GM18520 (cell line): ENCODE results near the gene TXNRD3.

ENCODE experiments used
- ATAC-seq: cut with Tn5 transposase; IDR thresholded peaks from one replicate; pipeline ENCODE4 v1.9.1; 2021; ENCODE audit not compliant: unreplicated experiment

Gene TXNRD3

GRCh38 chr3:126672340-126672739, 17.4 kb upstream of the TXNRD3 start:
- no peak for ATAC-seq

DNA sequence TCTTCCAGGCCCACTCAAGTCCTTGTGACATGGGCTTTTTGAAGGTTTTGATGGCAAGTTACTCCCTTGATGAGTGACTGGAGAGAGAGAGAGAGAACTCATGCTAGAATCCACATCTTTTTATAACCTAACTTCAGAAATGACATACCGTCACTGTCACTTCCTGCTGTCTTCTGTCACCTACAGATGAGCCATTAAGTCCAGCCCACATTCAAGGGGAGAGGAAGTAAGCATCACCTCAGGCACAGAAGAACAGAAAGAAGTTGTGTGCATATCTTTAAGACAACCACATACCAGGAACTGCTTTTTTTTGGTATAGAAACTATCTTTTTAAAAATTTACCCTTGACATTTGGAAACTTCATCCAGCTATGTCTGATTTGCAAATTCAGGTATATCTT, 16.6 kb upstream of the TXNRD3 start:
- ATAC-seq: no peak

DNA sequence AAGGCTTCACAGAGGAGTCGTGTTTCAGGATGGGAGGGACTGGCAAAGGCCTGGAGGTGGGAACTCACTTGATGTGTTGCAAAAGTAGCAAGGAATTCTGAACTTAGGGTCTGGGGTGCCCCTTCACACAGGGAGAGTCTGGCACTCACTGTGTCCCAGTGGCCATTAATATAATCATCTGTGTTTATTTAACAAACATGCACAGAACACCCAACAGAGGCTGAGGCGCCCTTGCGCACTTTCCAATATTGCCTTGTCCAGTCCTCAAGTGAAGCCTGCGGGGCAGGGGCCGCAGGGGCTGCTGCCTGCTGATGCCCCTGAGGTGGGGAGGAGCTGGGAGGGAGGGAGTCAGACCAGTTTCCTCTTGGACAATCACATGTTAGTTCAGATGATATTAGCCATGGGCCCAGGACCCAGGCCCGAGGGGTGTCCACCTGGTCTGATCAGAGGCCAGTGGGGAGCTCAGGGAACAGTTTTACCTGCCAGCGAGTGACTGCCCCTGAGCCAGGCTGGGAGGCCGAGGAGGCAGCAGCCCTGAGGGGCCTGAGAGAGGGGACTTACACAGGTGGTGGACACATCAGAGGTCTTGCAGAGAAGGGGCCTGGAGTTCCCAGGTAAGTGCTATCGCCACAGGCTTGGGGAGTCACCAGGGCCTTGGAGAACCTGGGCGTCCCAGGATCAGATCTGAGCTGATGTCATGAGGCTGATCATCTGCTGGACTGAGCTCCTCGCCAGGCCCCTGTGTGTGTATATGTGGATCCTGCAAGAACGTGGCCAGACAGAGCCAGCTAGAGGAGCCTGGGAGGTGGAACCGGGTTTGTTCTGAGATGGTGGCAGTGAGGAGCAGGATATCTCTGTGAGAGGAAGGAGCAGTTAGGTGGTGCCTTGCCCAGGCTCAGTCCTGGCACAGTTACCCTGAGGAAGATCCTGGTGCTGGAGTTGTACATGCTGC, 13.8 kb upstream of the TXNRD3 start:
- no peak for ATAC-seq

DNA sequence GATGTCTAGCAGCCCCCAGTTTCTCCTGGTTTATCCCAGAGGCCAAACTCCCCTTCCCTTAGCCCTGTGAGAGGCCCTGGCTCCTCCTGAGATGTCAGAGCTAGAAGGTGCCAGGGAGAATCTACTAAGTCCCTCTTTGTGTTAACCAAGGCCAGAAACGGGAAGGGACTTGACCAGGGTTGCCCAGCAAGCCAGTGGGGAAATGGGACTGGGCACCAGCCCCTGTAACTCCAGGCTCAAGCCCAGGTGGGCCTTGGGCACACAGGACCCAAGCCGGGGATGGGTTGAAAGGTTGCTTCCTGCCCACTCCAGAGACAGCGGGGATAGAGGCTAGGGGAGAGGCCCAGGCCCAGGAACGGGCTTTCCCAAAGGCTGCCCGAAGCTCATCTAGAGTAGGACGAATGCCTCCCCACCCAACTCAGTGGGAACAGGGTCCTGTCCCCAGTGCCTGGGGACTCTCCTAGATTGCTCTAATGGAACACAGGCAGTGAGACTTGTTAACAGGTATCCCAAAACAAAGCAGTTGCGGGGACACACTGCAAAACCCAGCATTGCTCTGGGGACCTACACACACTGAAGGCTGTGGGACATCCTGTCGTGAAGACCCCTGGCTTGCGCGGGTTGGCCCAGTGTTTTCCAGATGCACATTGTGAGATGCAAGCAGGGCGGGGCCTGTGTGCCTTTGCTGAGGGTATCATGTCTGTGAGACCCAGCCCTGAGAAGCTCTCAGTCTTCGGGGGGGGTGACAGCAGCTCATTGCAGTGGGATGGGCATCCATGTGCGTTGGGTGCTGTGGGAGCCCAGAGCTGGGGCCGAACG, 12.9 kb upstream of the TXNRD3 start:
- no peak for ATAC-seq

GRCh38 chr3:126666658-126667528, 12.0 kb upstream of the TXNRD3 start:
- no peak for ATAC-seq

GRCh38 chr3:126665959-126666657, 11.2 kb upstream of the TXNRD3 start:
- no peak for ATAC-seq

DNA sequence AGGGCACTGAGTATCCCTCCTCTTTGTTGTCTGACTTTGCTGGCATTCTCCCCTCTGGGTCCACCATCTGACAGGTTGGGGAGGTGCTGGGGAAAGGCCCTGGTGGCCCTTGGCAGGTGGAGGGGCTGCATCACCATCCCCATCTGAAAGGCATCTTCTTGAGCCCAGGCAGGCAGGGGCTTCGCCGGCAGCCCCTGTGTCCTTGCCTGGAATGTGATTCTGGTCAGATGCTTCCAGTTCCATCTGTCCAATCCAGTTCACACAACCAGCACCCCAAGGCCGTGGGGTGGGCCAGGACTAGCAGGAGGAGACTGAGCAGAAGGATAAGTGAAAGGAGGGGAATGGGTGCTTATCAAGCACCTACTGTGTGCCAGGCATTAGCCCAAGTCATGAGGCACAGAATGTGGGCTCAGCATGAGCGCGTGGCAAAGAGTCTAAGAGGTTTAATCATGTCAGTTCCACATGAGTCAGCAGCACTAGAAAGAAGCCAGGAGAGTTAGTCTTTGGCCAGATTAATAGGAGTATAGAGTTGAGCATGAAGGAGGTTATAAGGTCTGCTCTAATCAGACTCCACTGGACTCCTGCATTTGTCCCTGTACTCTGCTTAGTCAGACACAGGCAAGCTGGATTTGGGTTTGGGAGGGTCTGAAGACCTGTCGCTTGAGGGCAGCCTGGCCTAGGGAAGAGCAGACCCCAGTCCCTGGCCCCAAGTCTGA, 10.5 kb upstream of the TXNRD3 start:
- ATAC-seq: no peak

- ATAC-seq: no peak
These were observed 9.8 kb upstream of the TXNRD3 start for GRCh38 chr3:126664591-126665214.

GRCh38 chr3:126663750-126664149, 8.8 kb upstream of the TXNRD3 start:
- ATAC-seq: no peak

DNA sequence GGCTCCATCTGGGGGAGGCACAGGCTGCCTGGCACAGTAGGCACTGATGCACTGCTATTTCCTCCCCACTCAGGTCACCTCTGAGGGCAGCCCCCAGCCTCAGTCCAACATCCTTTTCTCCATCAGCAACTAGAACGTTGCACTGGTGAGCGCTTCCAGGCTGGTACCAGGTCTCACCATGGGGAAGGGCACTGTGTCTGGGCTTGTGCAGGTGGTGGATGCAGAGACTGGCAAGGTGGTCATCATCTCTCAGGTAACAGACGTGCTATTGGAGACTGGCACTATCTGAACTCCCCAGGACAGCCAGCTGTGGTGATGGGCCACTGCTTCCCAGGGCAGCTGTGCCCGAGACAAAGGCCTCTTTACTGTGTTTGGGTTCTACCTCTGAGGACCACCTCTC, 8.3 kb upstream of the TXNRD3 start:
- ATAC-seq: no peak

DNA sequence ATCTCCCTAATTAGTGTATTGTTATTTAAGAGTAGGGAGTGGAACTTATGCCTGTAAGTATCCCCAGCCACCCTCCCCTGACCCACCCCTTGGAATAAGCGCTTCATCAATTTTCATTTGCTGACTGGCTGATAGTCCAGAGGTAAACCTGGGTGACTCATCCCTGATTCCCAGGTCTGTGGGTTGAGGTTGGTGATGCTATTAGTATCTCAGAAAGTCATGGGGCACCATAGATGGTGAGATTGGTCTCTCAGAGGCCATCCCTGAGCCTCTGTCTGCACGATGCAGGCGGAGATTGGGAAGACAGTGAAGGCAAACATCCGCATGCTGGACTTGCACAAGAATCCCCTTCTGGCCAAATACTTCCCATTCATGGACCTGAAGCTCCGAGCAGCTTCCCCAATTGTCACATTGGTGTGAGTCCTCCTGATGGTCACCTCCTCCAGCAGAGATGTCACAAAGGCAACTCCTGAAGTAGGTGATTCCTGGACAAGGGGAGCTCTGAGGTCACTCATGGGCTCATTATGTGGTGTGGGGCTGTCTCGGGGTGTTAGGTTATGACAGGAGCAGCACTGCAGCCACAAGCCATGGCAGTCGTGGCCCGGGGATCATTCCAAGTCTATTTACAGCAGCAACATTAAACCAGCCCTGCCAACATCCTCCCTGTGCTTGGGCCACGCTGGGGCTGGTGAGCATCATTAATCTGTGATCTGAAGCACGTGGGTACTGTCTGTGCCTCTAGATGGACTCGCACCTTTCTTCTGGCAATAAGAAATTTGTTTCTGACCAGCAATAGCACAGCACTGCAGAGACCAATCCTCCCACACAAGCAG, 6.8 kb upstream of the TXNRD3 start:
- ATAC-seq: no peak

GRCh38 chr3:126659915-126660886, 5.3 kb upstream of the TXNRD3 start:
- ATAC-seq: no peak

DNA sequence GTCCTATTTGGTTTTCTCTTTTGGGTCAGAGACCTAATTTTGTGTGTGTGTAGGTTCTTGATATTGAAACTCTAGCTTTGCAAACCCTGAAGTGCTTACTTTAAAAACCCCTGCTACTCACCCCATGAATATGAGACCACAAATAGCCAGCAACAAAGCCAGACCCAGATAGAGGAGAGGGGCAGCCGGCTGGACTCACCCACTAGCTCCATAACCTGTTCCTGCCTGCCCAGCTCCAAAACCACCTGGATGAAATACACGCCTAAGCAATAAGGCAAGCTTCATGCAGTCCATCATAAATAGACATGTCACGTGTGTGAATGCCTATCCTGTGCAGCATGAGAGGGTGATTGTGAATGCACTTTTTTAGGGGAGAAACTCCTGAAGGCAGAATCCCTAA, 3.7 kb upstream of the TXNRD3 start:
- no peak for ATAC-seq

DNA sequence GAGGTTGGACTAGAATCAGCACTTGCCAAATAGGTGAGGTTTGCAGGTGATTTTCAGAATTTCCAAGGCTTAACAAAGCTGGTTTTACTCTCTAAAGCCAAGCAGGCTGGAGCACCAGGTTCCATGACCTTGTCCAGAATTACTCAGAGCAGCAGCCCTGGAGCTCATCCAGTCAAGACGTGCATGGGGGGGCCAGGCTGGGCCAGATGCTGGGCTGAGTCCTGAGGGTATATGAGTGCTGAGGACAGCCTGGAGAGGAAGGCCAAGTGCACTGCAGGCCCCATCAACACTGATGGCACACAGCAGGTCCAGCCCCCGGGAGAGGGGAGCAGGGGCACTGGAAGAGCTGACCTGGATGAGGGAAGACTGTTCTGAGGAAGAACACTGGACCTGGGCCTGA, 3.0 kb upstream of the TXNRD3 start:
- ATAC-seq: no peak

DNA sequence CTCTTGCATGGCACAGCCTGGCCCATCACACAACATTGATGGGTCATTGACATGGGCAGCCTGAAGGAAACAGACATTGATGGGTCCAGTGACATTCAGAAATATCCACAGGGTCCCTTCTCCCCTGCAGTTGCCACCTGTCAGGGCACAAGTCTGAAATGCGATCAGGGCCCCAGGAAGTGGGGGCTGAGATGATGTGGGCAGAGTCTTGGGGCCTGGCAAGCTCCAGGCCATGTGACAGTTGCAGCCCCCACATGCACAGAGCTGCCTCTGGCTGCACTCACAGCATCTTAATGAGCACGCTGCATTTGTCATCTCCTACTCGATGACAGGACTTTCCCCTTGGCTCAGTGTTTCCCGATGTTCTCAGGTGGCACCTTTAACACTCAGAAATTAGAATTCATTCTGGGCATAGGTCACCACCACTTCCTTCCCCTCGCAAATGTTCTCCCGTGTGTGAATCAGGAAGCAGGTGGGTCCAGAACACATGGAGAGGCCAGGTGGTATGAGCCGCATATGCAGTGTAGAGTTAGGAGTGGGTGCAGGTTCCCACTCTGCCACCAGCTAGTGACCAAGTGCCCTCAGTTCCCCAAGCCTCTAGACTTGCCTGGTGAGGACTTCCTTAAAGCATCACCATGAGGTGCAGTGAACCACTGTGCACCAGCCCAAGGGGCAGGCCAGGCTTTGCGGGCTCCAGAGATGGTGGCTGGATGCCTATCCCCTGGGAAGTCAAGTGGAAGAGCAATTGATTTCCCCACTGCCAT, 1.6 kb upstream of the TXNRD3 start:
- no peak for ATAC-seq

- ATAC-seq: no peak
These were observed 963 bp upstream of the TXNRD3 start for GRCh38 chr3:126655887-126656286.
